ENCODE results near the gene PEX13.
"Not testable (repeated sequence)": the region's sequence is repeated elsewhere in the genome, so short reads cannot be mapped to it uniquely, and the experiment has no call there.

Gene PEX13

GRCh38 chr2:60977562-60977895 lies 40.0 kb upstream of the PEX13 start:
- Histone ChIP-seq H3K4me2 (ENCODE audit: low read depth, low read length, poor library complexity, severe bottlenecking) (no peak overlapping the region), H3F3A (ENCODE audit: low read depth) (no peaks in the 10 kb centered on the region), H3K9ac (ENCODE audit: low read depth, low read length, poor library complexity, severe bottlenecking) (no peak overlapping the region), H3K4me3 (ENCODE audit: low read length, poor library complexity, severe bottlenecking) (no peak overlapping the region), H3K79me2 (ENCODE audit: insufficient read depth, low read length) (no peaks in the 10 kb centered on the region), H2AFZ (ENCODE audit: low read length) (no peak overlapping the region), H3K9me2 (replicated peaks; ENCODE audit: low read depth, low read length) (no peaks in the 10 kb centered on the region), H3K4me1 (ENCODE audit: insufficient read depth, low read length, poor library complexity, severe bottlenecking) (no peaks in the 10 kb centered on the region), H4K20me1 (ENCODE audit: insufficient read depth, low read length, poor library complexity, severe bottlenecking) (no peaks in the 10 kb centered on the region), H3K36me3 (ENCODE audit: insufficient read depth, low read length) (no peaks in the 10 kb centered on the region), H3K9me3 (ENCODE audit: insufficient read depth, low read depth, low read length) (no peaks in the 10 kb centered on the region), H3K27me3 (ENCODE audit: insufficient read depth, low read length, poor library complexity, severe bottlenecking) (no peaks in the 10 kb centered on the region)
- TF ChIP-seq EZH2phosphoT487 (IDR thresholded peaks at IDR 0.05; ENCODE audit: borderline replicate concordance) (no peak), CTCF (conservative IDR thresholded peaks at IDR 0.05; ENCODE audit: low read length) (no peak)

DNA sequence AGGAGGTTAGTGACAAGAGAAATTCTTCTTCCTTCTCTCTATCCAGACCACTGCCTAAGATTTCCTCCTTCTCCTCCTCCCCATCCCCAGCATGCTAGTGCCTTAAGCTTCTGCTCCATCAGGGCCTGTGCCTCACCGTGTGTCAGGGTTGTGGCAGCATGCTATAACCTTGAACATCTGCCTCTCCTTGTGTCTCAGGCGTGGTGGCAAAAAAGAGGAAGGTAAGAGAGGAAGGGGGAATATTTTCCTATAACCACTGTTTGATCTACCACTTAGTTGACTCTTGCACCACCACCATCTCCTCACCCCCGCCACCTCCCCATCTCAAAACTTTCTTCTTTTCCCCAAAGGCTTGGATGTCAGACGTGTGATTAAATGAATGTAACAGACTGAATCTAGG lies 38.3 kb upstream of the PEX13 start:
- Histone ChIP-seq H3K4me3 (ENCODE audit: low read length, poor library complexity, severe bottlenecking) (no peak overlapping the region), H3K9ac (ENCODE audit: low read depth, low read length, poor library complexity, severe bottlenecking) (no peak overlapping the region), H3K9me2 (replicated peaks; ENCODE audit: low read depth, low read length) (no peaks in the 10 kb centered on the region), H2AFZ (ENCODE audit: low read length) (no peak overlapping the region), H3K4me1 (ENCODE audit: insufficient read depth, low read length, poor library complexity, severe bottlenecking) (no peaks in the 10 kb centered on the region), H3K79me2 (ENCODE audit: insufficient read depth, low read length) (no peaks in the 10 kb centered on the region), H3K9me3 (ENCODE audit: insufficient read depth, low read depth, low read length) (no peaks in the 10 kb centered on the region), H3K4me2 (ENCODE audit: low read depth, low read length, poor library complexity, severe bottlenecking) (no peak overlapping the region), H4K20me1 (ENCODE audit: insufficient read depth, low read length, poor library complexity, severe bottlenecking) (no peaks in the 10 kb centered on the region), H3K36me3 (ENCODE audit: insufficient read depth, low read length) (no peaks in the 10 kb centered on the region), H3K27me3 (ENCODE audit: insufficient read depth, low read length, poor library complexity, severe bottlenecking) (no peaks in the 10 kb centered on the region), H3F3A (ENCODE audit: low read depth) (no peaks in the 10 kb centered on the region)
- TF ChIP-seq EZH2phosphoT487 (IDR thresholded peaks at IDR 0.05; ENCODE audit: borderline replicate concordance) (no peak), CTCF (conservative IDR thresholded peaks at IDR 0.05; ENCODE audit: low read length) (no peak)

DNA sequence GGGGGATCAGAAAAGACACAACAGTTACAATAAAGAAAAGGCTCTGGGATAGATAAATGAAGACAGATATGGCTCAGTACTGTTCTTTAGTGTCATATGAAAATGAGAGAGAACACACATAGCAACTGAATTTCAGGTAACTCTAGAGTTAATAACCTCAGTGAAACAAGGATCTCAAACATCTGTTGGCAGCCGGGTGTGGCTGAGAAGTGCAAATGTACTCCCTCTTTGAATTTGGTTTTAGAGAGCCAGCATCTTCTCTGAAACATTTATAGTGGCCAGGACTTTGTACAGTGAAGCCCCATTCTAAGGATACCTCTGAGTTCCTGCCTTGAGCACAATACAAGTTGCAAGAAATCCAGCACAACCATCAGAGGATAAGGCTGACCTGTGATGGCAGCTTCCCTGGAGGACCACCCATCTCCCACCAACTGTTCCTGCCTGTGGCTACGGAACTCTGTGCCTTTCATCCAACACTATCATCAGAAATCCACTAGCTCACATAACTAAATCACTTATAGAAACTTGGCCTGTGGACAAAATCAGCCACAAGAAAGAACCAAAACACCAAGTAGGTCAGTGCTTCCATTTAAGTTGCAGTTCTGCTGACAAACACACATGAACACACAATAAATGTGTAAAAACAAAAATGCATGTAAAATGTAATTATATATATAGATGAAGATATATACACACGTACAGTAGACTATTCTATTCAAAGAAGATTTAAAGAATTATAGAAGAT lies 37.3 kb upstream of the PEX13 start:
- Histone ChIP-seq H3F3A (ENCODE audit: low read depth) (no peaks in the 10 kb centered on the region; the same call in 1 of the 2 replicates), H3K36me3 (ENCODE audit: insufficient read depth, low read length) (no peaks in the 10 kb centered on the region), H3K27me3 (ENCODE audit: insufficient read depth, low read length, poor library complexity, severe bottlenecking) (no peaks in the 10 kb centered on the region), H3K9ac (ENCODE audit: low read depth, low read length, poor library complexity, severe bottlenecking) (no peak overlapping the region), H3K4me3 (ENCODE audit: low read length, poor library complexity, severe bottlenecking) (no peak overlapping the region), H3K9me2 (replicated peaks; ENCODE audit: low read depth, low read length) (no peaks in the 10 kb centered on the region), H3K9me3 (ENCODE audit: insufficient read depth, low read depth, low read length) (no peaks in the 10 kb centered on the region), H2AFZ (ENCODE audit: low read length) (no peak overlapping the region), H3K4me1 (ENCODE audit: insufficient read depth, low read length, poor library complexity, severe bottlenecking) (no peaks in the 10 kb centered on the region), H3K79me2 (ENCODE audit: insufficient read depth, low read length) (no peaks in the 10 kb centered on the region), H3K4me2 (ENCODE audit: low read depth, low read length, poor library complexity, severe bottlenecking) (no peak overlapping the region), H4K20me1 (ENCODE audit: insufficient read depth, low read length, poor library complexity, severe bottlenecking) (no peaks in the 10 kb centered on the region)
- no peak for TF ChIP-seq CTCF (conservative IDR thresholded peaks at IDR 0.05; ENCODE audit: low read length)

DNA sequence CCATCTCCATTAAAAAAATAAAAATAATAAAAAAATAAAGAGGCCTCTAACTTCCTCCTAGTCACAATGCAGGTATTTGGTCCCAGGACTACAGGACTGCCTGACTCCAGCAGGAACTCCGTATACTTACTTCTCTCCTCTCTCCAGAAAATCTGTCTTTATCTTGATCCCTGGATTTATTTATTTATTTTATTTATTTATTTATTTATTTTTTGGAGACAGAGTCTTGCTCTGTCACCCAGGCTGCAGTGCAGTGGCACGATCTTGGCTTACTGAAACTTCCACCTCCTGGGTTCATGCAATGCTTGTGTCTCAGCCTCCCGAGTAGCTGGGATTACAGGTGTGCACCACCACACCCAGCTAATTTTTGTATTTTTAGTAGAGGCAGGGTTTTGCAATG lies 35.5 kb upstream of the PEX13 start:
- not testable (repeated sequence) for H3F3A ChIP-seq (ENCODE audit: low read depth); H3K4me1 ChIP-seq (ENCODE audit: insufficient read depth, low read length, poor library complexity, severe bottlenecking); H3K9me2 ChIP-seq (replicated peaks; ENCODE audit: low read depth, low read length); H3K27me3 ChIP-seq (ENCODE audit: insufficient read depth, low read length, poor library complexity, severe bottlenecking); H4K20me1 ChIP-seq (ENCODE audit: insufficient read depth, low read length, poor library complexity, severe bottlenecking); H3K4me3 ChIP-seq (ENCODE audit: low read length, poor library complexity, severe bottlenecking); H2AFZ ChIP-seq (ENCODE audit: low read length); H3K79me2 ChIP-seq (ENCODE audit: insufficient read depth, low read length); H3K4me2 ChIP-seq (ENCODE audit: low read depth, low read length, poor library complexity, severe bottlenecking); H3K9ac ChIP-seq (ENCODE audit: low read depth, low read length, poor library complexity, severe bottlenecking); H3K36me3 ChIP-seq (ENCODE audit: insufficient read depth, low read length); H3K9me3 ChIP-seq (ENCODE audit: insufficient read depth, low read depth, low read length)
